ENCODE measurements around the gene FAM78B.

The FAM78B gene

DNA sequence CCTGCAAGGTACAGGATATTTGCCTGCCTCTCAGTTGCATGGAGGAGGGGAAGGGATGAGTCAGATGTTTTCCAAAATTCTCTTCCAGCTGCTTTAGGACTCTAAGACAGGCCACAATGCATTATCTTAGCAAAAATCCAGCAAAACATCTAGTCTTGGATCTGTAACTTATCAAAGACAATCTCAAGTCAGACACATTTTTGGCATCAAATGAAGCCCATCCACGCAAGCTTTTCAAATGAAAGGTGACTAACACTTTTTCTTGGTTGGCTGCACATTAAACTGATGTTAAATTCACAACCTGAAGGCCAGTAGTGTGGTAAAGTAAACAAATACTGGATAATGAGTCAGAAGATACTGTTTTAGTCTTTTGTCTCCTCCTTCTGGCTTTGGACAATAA lies 21.3 kb downstream of the FAM78B start:
- no peak for TF ChIP-seq ZNF274 (IDR thresholded peaks at IDR 0.05; ENCODE audit: low read depth, low read length)

DNA sequence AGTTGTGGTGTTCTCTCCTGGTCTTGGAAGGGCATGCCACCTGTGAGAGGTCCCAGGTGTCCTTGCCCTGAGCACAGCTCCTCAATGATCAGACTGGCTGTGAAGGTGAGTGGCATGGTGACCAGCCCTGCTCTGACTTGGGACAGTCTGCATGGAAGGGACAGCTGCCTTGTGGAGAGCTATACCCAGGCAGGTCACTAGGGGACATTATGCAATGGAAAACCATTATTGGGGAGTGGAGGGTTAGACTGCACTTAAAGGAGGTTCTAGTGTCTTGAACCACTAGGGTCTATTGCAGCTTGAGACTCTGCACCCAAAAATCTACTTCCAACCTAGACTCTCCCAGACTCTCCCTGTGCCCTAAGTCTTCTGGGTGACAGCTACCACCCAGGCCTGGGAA lies 24.8 kb downstream of the FAM78B start:
- TF ChIP-seq ZNF274 (IDR thresholded peaks at IDR 0.05; ENCODE audit: low read depth, low read length), result no peak
- no peak overlapping the region for H3K4me3 ChIP-seq (ENCODE audit: low read length)

More for the DNA sequence above, 21.3 kb downstream of the FAM78B start:
- no peak overlapping the region for H3K4me3 ChIP-seq (ENCODE audit: low read length)

DNA sequence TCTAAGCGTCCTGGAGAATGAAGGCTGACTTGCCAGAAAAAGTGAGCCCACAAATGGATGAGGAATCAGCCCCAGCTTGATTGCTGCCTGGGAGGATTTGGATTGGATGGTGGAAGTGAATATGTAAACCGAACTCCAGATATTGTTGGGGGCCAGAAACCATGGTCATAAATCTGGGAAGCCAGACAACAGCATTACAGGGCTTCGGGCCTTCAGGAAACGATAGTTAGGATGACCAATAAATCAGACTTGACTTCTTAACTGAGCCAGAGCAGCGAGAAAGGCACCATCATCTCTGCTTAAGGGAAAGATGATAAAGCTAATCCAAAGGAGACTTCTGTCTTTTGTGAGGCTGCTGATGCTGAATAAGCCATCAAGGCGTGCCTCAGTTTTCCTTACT lies 26.6 kb downstream of the FAM78B start:
- H3K4me3 ChIP-seq (ENCODE audit: low read length), result no peak overlapping the region
- TF ChIP-seq ZNF274 (IDR thresholded peaks at IDR 0.05; ENCODE audit: low read depth, low read length), result no peak

DNA sequence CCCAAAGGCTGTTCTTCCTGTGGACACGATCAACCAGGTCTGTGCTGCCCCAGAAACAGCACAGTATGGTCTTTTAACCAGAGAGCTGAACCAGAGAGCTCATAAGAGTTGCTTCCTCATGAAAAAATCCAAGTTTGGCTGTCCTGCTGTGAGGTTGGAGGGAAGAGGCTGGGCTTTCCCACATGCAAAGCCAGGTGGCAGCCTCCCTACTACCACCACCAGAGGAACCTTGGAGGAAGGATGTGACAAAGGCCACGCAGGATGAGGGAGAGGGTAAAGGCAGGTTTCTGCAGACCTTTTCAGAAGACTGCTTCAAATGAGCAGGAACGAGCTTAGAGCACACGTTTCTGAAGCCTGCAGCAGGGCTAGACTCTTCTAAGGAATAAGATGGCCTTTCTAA lies 27.1 kb downstream of the FAM78B start:
- no peak overlapping the region for H3K4me3 ChIP-seq (ENCODE audit: low read length)
- no peak for TF ChIP-seq ZNF274 (IDR thresholded peaks at IDR 0.05; ENCODE audit: low read depth, low read length)

DNA sequence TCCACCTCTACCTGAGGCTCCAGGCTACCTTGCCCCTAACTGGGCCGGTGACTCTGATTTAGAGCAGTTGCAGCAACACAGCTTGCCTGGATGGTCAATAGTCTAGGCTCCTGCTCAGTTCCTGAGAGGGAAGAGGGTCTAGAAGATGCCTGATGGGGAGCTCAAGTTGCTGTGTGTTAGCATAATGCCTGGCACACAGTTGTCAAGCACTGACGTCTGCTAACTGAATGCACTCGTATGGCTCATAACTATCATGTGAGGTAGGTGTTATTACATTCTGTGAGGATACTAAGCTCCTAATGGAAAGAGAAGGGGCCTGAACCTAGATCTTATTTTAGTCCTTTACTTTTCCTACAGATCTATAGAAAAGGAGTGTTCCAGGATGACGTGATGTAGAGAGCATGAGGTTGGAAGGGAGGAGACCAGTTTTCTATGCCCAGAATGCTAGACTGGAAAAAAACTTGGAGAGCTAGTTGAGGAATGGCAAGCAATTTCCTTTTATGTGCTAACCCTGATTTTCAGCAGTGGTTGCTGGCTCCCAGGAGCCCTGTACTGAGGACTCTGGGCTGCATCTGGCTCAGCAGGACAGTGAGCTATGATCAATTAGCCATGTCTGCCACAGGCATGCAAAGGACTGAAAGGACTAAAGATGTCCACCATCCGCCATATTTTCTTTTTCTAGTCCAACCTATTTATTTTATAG lies 30.0 kb downstream of the FAM78B start:
- TF ChIP-seq ZNF274 (IDR thresholded peaks at IDR 0.05; ENCODE audit: low read depth, low read length), result no peak

DNA sequence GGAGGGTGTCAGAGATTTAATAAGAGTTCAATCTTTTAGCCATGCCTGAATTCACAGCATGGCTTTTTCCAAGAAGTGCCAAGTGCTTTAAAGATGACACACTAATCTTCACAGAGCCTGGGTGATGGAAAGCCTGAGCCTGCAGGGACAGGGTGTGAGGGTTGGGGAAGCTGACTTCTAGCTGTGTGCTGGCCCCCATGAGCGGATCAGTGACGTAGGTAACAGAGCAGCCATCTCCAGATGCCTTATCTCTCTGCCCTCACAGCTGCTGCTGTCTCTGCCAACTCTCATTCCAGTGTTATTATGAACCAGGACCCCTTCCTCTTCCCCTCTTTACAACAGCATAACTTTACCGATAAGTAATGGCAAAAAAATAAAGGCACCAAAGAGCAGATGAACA lies 30.6 kb downstream of the FAM78B start:
- no peak overlapping the region for H3K4me3 ChIP-seq (ENCODE audit: low read length)
- TF ChIP-seq ZNF274 (IDR thresholded peaks at IDR 0.05; ENCODE audit: low read depth, low read length), result no peak

More for the DNA sequence above, 30.0 kb downstream of the FAM78B start:
- no peak overlapping the region for H3K4me3 ChIP-seq (ENCODE audit: low read length)

DNA sequence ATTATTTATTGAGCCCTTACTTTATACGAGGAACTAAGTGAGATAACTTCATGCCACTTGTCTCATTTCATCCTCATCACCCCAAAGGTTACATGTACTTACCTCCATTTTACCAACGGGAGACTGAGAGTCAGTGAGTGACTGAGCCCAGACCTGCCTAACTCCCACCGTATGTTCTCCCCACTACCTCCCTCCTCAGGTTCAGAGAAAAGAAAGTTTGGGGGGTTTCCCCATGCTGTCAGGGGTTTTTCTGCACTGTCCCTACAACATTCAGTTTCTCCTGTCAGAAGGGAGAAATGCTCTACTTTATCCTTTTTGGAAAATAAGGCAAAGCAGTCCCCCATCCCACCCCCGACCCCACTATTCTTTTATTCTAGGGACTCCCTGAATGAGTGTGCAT lies 32.9 kb downstream of the FAM78B start:
- TF ChIP-seq ZNF274 (IDR thresholded peaks at IDR 0.05; ENCODE audit: low read depth, low read length), result no peak
- H3K4me3 ChIP-seq (ENCODE audit: low read length), result no peak overlapping the region

DNA sequence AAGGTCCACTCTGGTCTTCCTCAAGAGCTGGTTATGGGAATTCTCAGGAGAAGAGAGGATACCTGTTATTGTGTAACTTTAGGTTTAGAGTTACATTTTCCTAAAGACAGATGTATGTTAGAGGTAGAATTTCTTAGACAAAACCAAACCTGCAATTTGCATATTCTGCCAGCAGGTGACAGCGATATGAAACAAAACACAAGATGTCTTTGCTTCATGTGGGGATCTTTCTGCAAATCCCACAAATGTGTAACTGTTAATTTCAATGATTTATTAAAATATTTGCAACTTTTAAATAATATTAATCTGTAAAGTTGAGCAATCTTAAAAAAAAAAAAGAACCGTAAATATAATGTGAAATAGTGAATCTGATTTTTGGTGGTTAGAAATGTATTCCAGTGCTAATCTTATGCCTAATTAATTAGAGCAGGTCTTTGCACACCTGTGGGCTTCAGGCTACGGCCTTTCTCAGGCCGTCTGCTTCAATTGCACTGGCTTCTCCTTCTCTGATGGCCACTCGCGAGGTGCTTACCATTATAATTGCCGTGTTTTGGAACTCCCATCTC lies 33.4 kb downstream of the FAM78B start:
- TF ChIP-seq ZNF274 (IDR thresholded peaks at IDR 0.05; ENCODE audit: low read depth, low read length), result no peak
- H3K4me3 ChIP-seq (ENCODE audit: low read length), result no peak overlapping the region

DNA sequence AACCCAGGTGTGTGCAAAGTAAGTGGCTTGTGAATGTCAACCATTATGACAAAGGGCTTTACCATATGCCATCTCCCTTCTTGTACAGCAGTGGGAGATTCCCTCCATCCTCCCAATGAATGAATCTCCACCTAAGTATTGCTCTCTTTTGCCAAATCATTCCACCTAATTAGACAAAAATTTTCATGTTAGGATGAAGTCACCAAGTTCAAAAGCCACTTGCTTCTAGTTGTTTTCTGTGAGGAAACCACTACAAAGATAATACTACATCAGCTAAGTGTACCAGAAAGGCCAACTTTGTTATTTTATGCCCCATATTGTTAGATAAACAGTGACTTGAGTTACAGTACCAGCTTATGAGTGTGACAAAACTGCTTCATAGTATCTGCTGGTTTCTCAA lies 34.3 kb downstream of the FAM78B start:
- TF ChIP-seq ZNF274 (IDR thresholded peaks at IDR 0.05; ENCODE audit: low read depth, low read length), result no peak
- H3K4me3 ChIP-seq (ENCODE audit: low read length), result no peak overlapping the region

DNA sequence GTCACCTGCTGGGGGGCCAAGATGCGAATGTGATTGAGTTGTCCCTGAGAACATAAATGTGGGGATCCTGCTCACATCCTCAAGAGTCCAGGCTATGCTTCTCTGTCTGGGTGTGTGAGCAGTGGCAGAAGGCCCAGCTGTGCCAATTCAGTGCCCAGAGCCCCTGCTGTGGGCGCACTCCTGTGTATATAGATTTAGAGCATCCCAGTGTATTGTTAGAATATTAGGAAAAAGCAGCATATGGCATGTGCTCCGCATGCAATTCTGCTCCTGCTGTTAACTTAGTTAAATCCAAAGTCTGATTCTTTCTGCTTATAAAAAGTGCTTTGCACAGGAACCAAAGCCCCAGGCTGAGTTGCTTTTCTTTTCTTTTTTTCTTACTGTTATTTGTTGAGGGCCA lies 37.8 kb downstream of the FAM78B start:
- H3K4me3 ChIP-seq (ENCODE audit: low read length), result no peak overlapping the region
- TF ChIP-seq ZNF274 (IDR thresholded peaks at IDR 0.05; ENCODE audit: low read depth, low read length), result no peak

DNA sequence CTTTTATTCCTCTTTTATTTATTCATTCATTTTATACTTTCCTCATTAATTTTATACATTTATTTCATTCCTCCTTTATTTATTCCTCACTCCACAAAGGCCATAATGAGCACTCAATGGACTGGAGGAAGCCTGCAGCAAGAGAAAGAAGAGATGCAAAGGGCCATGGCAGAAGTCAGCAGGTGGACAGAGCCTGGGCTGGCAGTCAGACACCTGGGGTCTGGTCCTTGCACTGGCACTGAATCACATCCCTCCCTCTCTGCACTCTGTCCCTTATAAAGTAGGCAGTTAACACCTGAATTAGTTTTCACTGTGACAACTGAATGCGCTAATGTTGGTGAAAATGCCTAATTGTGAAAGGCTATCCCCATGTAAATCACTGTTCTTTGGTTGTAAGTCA lies 38.6 kb downstream of the FAM78B start:
- TF ChIP-seq ZNF274 (IDR thresholded peaks at IDR 0.05; ENCODE audit: low read depth, low read length), result no peak

DNA sequence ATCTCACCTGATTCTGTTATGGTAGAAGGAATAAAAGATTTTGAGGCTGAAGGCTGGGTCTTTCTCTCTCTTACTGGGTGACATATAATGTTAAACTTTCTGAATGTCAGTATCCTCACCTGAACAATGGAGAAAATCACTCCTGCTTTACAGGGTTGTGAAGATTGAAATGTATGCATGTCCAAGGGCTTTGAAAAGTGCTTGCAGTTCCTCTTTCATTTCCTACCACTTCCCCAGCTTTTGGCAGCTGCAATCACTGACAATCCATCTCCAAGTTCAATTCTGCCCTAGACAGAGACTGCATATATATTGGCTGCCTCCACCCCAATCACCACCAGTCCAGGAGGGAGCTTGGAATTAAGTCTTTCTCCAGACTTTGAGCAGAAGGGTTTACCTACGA lies 39.8 kb downstream of the FAM78B start:
- no peak overlapping the region for H3K4me3 ChIP-seq (ENCODE audit: low read length)
- TF ChIP-seq ZNF274 (IDR thresholded peaks at IDR 0.05; ENCODE audit: low read depth, low read length), result no peak

More for the DNA sequence above, 38.6 kb downstream of the FAM78B start:
- H3K4me3 ChIP-seq (ENCODE audit: low read length), result no peak overlapping the region

DNA sequence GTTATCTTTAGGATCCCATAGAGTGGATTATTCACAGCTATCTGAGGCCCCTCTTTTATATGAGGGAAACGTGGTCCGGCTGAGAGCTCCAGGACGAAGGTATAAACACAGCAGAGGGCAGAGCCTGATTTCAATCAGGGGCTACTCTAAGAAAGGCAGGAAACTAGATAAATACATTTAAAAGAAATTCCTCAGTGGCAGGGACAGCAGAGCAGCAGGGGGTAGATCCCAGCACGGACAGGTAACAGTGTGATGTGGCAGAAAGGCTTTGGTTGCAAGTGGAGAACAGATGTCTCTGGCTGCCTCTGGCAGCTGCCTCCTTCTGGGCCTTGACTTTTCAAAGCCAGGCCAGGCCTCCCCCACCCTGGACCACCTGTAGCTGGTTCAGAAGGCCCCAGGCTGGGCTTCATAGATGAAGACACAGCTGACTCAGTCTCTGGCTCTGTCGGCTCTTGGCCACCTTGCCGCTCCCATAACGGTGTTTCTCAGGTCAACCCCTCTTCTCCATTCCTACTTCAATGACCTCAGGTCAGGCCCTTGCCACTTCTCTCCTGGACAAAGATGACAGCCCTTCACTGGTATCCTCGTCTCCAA lies 43.8 kb downstream of the FAM78B start:
- no peak overlapping the region for H3K4me3 ChIP-seq (ENCODE audit: low read length)
- TF ChIP-seq ZNF274 (IDR thresholded peaks at IDR 0.05; ENCODE audit: low read depth, low read length), result no peak

DNA sequence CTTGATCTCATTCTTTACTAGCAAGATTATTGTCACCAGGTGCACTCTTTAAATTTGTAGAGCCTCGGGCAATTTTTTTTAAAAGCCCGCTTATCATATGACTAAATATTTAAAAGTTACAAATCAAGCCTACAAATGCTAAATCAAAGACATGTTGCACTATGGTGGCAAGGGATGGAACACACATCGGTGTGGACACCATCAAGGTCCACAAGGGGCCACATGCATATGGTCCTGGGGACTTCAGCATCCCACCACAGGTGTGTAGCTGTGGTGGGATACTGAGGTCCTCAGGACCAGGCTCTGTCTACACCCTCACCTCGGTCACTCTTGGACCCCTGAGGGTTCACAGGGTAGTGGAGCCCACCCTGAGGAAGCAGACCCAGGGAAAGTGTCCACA lies 45.8 kb downstream of the FAM78B start:
- no peak for TF ChIP-seq ZNF274 (IDR thresholded peaks at IDR 0.05; ENCODE audit: low read depth, low read length)
- H3K4me3 ChIP-seq (ENCODE audit: low read length), result no peak overlapping the region

DNA sequence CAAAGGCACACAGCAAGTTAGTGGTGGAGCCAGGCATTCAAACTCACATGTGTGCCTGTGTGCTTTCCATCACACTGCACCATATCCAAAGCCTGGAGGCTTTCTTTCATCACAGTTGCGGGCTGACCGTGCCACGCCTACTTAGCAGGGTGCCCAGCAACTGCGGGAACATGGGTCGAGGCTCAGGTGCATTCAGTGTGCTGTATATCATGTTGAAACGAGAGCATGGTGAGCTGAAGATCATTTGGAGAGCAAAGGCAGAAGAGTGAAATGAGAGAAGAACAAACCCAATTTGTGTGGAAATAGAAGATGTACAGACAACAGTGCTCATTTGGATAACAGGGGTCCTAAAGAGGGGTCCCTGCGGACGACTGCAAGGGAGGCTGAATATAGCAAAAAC lies 46.5 kb downstream of the FAM78B start:
- TF ChIP-seq ZNF274 (IDR thresholded peaks at IDR 0.05; ENCODE audit: low read depth, low read length), result no peak
- no peak overlapping the region for H3K4me3 ChIP-seq (ENCODE audit: low read length)
